MCF 10A (cell line): Measurements from ENCODE around the gene CD93. TPM values are rescaled to one million over a fixed set of nuclear protein-coding genes. Genes with fewer than 3 reads are reported as not detected.

Experiments
- BruUV-seq: library from RNA; stranded (reverse); fragments of 400-500 nt; replicated peaks from 2 replicates; lab custom pipeline; 2021; lab: Mats Ljungman, UMichigan
- CTCF ChIA-PET: fragments of 300-600 bp; sonication (Branson Sonifier 250); formaldehyde crosslinking; extraction: SDS; loops from one replicate; lab custom pipeline; 2021; ENCODE audit warnings: antibody characterized with exemption, inconsistent platforms; lab: Yijun Ruan, JAX
- POLR2A ChIA-PET: fragments of 300-600, 350-650 bp; sonication (Branson Sonifier 250); formaldehyde crosslinking; extraction: SDS; loops from one replicate; lab custom pipeline; 2020; ENCODE audit warnings: antibody characterized with exemption, inconsistent platforms; lab: Yijun Ruan, JAX
- DNase-seq: peaks from one replicate; pipeline ENCODE4 v3.0.0-alpha.2; 2018; ENCODE audit not compliant: unreplicated experiment
- H3K27ac Mint-ChIP-seq: one replicate; pipeline ENCODE4 v1.8.0; 2022; ENCODE audit warnings: mild to moderate bottlenecking, low read depth, mixed read lengths; ENCODE audit not compliant: unreplicated experiment
- H3K27me3 Mint-ChIP-seq: one replicate; pipeline ENCODE4 v1.8.0; 2022; ENCODE audit warnings: mixed read lengths; ENCODE audit not compliant: insufficient read depth, unreplicated experiment
- H3K36me3 Mint-ChIP-seq: one replicate; pipeline ENCODE4 v1.8.0; 2022; ENCODE audit warnings: mild to moderate bottlenecking, moderate library complexity, mixed read lengths; ENCODE audit not compliant: insufficient read depth, unreplicated experiment
- H3K4me1 Mint-ChIP-seq: one replicate; pipeline ENCODE4 v1.8.0; 2022; ENCODE audit warnings: mixed read lengths; ENCODE audit not compliant: insufficient read depth, unreplicated experiment
- H3K4me3 Mint-ChIP-seq: one replicate; pipeline ENCODE4 v1.8.0; 2022; ENCODE audit warnings: mild to moderate bottlenecking, moderate library complexity, mixed read lengths; ENCODE audit not compliant: unreplicated experiment
- H3K9me3 Mint-ChIP-seq: one replicate; pipeline ENCODE4 v1.8.0; 2022; ENCODE audit warnings: mixed read lengths; ENCODE audit not compliant: unreplicated experiment
- intact Hi-C: fragments of 100-400 bp; cut with micrococcal nuclease; formaldehyde crosslinking; loops from 2 replicates; pipeline ENCODE4 v1.14.1; 2022
- total RNA-seq: library from RNA; stranded (reverse); gene quantifications from 2 replicates; pipeline ENCODE4 v1.2.3, GENCODE V29; 2022
- TF ChIP-seq, protein P1 (sequence below): fragments of 200-600 bp; IDR thresholded peaks from one replicate; pipeline ENCODE4 v1.8.0; 2022; ENCODE audit warnings: antibody characterized with exemption, mild to moderate bottlenecking; ENCODE audit not compliant: unreplicated experiment

Gene CD93
- total RNA-seq, 1 experiment from 2014 or later: not detected

DNA sequence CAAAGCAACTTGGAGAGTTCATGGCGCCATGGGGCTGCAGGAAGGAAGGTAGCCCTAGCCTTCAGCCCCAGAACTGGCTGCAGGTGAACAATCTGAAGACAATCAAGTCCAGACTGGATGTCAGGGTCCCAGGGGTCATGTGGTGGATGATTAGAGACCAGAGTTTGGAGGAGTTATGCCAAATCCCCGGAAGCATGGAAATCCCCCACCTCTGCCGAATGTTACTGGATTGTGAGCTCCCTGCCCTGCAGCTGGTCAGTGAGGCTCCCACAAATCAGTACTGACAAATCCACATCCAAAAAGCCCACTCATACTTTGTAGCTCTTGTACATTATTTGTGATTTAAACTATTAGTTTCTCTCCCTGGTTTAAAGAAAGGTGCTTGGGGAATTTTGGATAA is 21.3 kb upstream of the CD93 start:
- no TSS peak for BruUV-seq
- H3K9me3 Mint-ChIP-seq: no peaks in the 10 kb centered on the region
- TF ChIP-seq, protein P1, sequence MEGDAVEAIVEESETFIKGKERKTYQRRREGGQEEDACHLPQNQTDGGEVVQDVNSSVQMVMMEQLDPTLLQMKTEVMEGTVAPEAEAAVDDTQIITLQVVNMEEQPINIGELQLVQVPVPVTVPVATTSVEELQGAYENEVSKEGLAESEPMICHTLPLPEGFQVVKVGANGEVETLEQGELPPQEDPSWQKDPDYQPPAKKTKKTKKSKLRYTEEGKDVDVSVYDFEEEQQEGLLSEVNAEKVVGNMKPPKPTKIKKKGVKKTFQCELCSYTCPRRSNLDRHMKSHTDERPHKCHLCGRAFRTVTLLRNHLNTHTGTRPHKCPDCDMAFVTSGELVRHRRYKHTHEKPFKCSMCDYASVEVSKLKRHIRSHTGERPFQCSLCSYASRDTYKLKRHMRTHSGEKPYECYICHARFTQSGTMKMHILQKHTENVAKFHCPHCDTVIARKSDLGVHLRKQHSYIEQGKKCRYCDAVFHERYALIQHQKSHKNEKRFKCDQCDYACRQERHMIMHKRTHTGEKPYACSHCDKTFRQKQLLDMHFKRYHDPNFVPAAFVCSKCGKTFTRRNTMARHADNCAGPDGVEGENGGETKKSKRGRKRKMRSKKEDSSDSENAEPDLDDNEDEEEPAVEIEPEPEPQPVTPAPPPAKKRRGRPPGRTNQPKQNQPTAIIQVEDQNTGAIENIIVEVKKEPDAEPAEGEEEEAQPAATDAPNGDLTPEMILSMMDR: no peak
- no peak overlapping the region for H3K4me3 Mint-ChIP-seq
- ChIA-PET POLR2A (interaction anchor here (1.2 to 2.4 kb wide), 4 partner anchors 13 to 347 kb away, joined by 3 to 10 read pairs (median 4); no protein-coding TSS in a partner anchor), CTCF (interaction anchor here (0.5 to 2.1 kb wide), 8 partner anchors 25 to 415 kb away, joined by 3 to 7 read pairs (median 4); no protein-coding TSS in a partner anchor)
- peaks cover 8% of the 10 kb centered on the region for H3K4me1 Mint-ChIP-seq
- no peak overlapping the region for H3K27ac Mint-ChIP-seq
- intact Hi-C loops: no loop called here
- H3K27me3 Mint-ChIP-seq: no peaks in the 10 kb centered on the region
- no peaks in the 10 kb centered on the region for H3K36me3 Mint-ChIP-seq
- no peak for DNase-seq

DNA sequence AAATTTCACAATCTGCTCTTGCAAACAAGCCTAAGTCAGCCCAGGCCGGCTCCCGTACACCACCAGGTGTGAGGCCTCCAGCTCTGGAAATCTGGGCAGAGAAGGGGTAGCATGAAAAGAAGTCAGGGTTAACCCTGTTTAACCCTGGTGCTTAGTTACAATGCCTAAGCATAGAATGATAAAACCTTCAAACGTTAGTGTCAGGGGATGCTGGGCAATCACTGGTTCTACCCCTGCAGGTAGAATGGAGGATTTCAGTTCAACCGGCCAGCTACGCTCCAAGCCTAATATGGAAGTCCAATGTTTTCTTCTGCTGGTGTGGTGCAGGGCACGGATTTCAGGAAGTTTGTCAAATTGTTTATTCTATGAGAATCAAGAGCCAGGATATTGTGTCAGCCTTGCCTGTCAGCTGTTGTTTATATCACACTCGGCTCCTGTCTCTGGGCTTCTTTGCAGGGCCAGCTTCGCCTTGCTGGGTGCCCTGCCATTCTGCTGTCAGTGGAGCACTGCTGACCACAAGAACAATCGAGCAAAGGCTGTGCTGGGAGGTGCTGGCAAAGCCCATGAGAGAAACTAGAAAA is 20.2 kb upstream of the CD93 start:
- intact Hi-C loops: no loop called here
- no TSS peak for BruUV-seq
- Mint-ChIP-seq H3K27ac (no peak overlapping the region), H3K27me3 (no peaks in the 10 kb centered on the region), H3K9me3 (no peaks in the 10 kb centered on the region), H3K4me1 (peaks cover 8% of the 10 kb centered on the region), H3K36me3 (no peaks in the 10 kb centered on the region), H3K4me3 (no peak overlapping the region)
- ChIA-PET CTCF (interaction anchor here (0.6 to 2.1 kb wide), 6 partner anchors 22 to 767 kb away, joined by 3 to 7 read pairs (median 3); no protein-coding TSS in a partner anchor), POLR2A (interaction anchor here (0.9 to 2.4 kb wide), 8 partner anchors 9 to 415 kb away, joined by 3 to 10 read pairs (median 4); no protein-coding TSS in a partner anchor)
- no peak for DNase-seq
- TF ChIP-seq, protein P1: no peak

DNA sequence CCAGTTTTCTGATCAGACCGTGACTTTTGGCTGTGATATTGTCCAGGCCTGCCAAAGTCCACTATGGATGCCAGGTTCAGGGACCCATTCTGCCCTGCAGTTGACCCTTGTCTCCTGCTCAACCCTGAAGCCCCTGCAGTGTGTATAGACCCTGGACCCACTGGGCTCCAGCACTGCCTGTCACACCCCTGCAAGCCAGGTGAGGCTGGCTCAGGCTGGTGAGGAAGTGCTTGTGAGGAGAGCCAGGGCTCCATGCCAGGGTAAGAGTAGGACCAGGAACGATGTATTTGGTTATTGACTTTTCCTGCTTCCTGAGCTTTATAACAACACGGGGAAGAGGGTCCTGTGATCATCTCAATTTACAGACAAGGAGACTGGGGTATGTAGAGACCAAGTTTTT is 19.1 kb upstream of the CD93 start:
- Mint-ChIP-seq H3K9me3 (no peaks in the 10 kb centered on the region), H3K36me3 (no peaks in the 10 kb centered on the region), H3K4me1 (peaks cover 20% of the 10 kb centered on the region), H3K27me3 (no peaks in the 10 kb centered on the region), H3K27ac (no peak overlapping the region), H3K4me3 (no peak overlapping the region)
- POLR2A ChIA-PET: interaction anchor here (0.8 to 2.4 kb wide), 8 partner anchors 10 to 90 kb away, joined by 3 to 10 read pairs (median 4); no protein-coding TSS in a partner anchor
- CTCF ChIA-PET: interaction anchor here (0.8 to 1.1 kb wide), 2 partner anchors 10 to 405 kb away, joined by 3 read pairs; no protein-coding TSS in a partner anchor
- BruUV-seq: no TSS peak
- TF ChIP-seq, protein P1: no peak
- DNase-seq: no peak
- intact Hi-C loops: no loop called here

DNA sequence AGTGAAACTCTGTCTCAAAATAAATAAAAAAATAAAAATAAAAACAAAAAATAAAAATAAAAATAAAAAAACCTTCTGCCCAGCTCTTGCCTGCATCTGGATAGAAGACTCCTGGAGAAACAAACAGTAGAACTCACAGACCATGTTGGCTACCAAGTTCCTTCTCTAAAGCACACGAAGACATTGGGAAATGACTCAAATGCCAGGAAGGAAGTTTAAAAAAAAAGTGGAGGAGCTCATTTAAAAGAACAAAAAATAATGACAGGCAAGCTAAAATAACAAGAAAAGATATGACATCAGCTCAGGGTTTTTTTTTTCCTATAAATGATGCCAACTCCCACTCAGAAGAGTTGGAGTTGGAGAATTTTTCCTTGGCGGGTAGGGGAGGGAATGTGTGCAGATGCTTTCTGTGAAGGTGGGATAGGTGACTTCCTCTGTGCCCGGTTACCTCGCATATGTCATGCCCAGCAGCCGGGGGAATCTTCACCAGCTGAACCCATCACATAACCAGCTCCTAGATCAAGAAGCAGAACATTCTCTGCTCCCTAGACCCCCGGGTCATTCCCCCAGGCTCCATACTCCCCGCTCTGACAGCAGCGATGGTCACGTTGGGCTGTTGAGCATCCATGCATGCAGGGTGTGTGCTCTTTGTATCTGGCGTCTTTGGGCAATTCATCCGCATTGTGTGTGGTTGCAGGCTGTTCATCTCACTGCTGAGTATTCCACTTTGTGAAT is 17.3 kb upstream of the CD93 start:
- Mint-ChIP-seq H3K27me3 (no peaks in the 10 kb centered on the region), H3K36me3 (no peaks in the 10 kb centered on the region), H3K9me3 (no peaks in the 10 kb centered on the region), H3K4me1 (peaks cover 32% of the 10 kb centered on the region), H3K4me3 (no peak overlapping the region), H3K27ac (peak overlapping the region; percentile 27)
- intact Hi-C loops: no loop called here
- CTCF ChIA-PET: interaction anchor here (0.7 to 4.2 kb wide), 12 partner anchors 9 to 1906 kb away, joined by 3 to 32 read pairs (median 4); no protein-coding TSS in a partner anchor
- DNase-seq: peak; percentile 39
- BruUV-seq: no TSS peak
- POLR2A ChIA-PET: interaction anchor here (0.7 to 1.9 kb wide), 7 partner anchors 9 to 146 kb away, joined by 3 to 4 read pairs (median 3); no protein-coding TSS in a partner anchor
- TF ChIP-seq, protein P1: no peak
